ENCODE results near the gene ERCC4. TPM values are rescaled to one million over a fixed set of nuclear protein-coding genes. Genes with fewer than 3 reads are reported as not detected.

The ERCC4 gene
- total and polyA plus RNA-seq, 7 donors, result 0.60 to 11.4 (median 7.7) TPM

GRCh38 chr16:13983625-13984024 is 63.7 kb downstream of the ERCC4 start:
- H3K27me3 ChIP-seq, result no peaks in the 10 kb centered on the region
- no peaks in the 10 kb centered on the region for H3K36me3 ChIP-seq
- no peak overlapping the region for H3K27ac ChIP-seq
- intact Hi-C loops (cut with DNase I), result no loop called here
- H3K9me3 ChIP-seq, result no peaks in the 10 kb centered on the region
- no peak for DNase-seq
- TF ChIP-seq EP300 (IDR thresholded peaks at IDR 0.05) (no peak), CTCF (IDR thresholded peaks at IDR 0.05) (no peak), POLR2A (IDR thresholded peaks at IDR 0.05) (no peak), POLR2AphosphoS5 (IDR thresholded peaks at IDR 0.05) (no peak)
- no peaks in the 10 kb centered on the region for H3K4me1 ChIP-seq
- WGBS, 2 donors, result 65 to 84% methylated on average over 5 of the region's 5 CpGs
- H3K4me3 ChIP-seq, result no peak overlapping the region

- no peak for TF ChIP-seq POLR2A (IDR thresholded peaks at IDR 0.05)
- TF ChIP-seq EP300 (IDR thresholded peaks at IDR 0.05), result no peak
- no peak for TF ChIP-seq POLR2AphosphoS5 (IDR thresholded peaks at IDR 0.05)
- TF ChIP-seq CTCF (IDR thresholded peaks at IDR 0.05), result no peak
- Histone ChIP-seq H3K9me3 (no peaks in the 10 kb centered on the region), H3K27me3 (no peaks in the 10 kb centered on the region), H3K4me3 (no peak overlapping the region), H3K27ac (no peak overlapping the region), H3K4me1 (no peaks in the 10 kb centered on the region), H3K36me3 (no peaks in the 10 kb centered on the region)
- no peak for DNase-seq
- intact Hi-C loops (cut with DNase I), result no loop called here
- 85 to 88% methylated on average over 8 of the region's 8 CpGs for WGBS, 2 donors
These were observed 64.8 kb downstream of the ERCC4 start for GRCh38 chr16:13984794-13985193.

GRCh38 chr16:13988038-13988437 is 68.1 kb downstream of the ERCC4 start:
- no peak overlapping the region for H3K27ac ChIP-seq
- H3K4me1 ChIP-seq, result no peaks in the 10 kb centered on the region
- H3K27me3 ChIP-seq, result no peaks in the 10 kb centered on the region
- H3K36me3 ChIP-seq, result no peaks in the 10 kb centered on the region
- 91 to 92% methylated on average over 1 of the region's 1 CpG for WGBS, 2 donors
- no peaks in the 10 kb centered on the region for H3K9me3 ChIP-seq
- no peak for TF ChIP-seq POLR2A (IDR thresholded peaks at IDR 0.05)
- TF ChIP-seq CTCF (IDR thresholded peaks at IDR 0.05), result no peak
- TF ChIP-seq POLR2AphosphoS5 (IDR thresholded peaks at IDR 0.05), result no peak
- no peak for TF ChIP-seq EP300 (IDR thresholded peaks at IDR 0.05)
- intact Hi-C loops (cut with DNase I), result no loop called here
- no peak for DNase-seq
- no peak overlapping the region for H3K4me3 ChIP-seq

GRCh38 chr16:13992322-13992721 is 72.4 kb downstream of the ERCC4 start:
- TF ChIP-seq CTCF (IDR thresholded peaks at IDR 0.05), result no peak
- no peak for TF ChIP-seq POLR2AphosphoS5 (IDR thresholded peaks at IDR 0.05)
- TF ChIP-seq EP300 (IDR thresholded peaks at IDR 0.05), result no peak
- TF ChIP-seq POLR2A (IDR thresholded peaks at IDR 0.05), result no peak
- Histone ChIP-seq H3K27ac (no peak overlapping the region), H3K9me3 (no peaks in the 10 kb centered on the region), H3K27me3 (no peaks in the 10 kb centered on the region), H3K36me3 (no peaks in the 10 kb centered on the region), H3K4me3 (no peak overlapping the region), H3K4me1 (no peaks in the 10 kb centered on the region)
- WGBS, 2 donors, result 89 to 93% methylated on average over 6 of the region's 6 CpGs
- intact Hi-C loops (cut with DNase I), result no loop called here
- no peak for DNase-seq

- Histone ChIP-seq H3K4me3 (no peak overlapping the region), H3K27me3 (no peaks in the 10 kb centered on the region), H3K9me3 (no peaks in the 10 kb centered on the region), H3K27ac (no peak overlapping the region), H3K36me3 (no peaks in the 10 kb centered on the region), H3K4me1 (no peaks in the 10 kb centered on the region)
- DNase-seq, result no peak
- WGBS, 2 donors, result 89 to 92% methylated on average over 4 of the region's 4 CpGs
- intact Hi-C loops (cut with DNase I), result no loop called here
- TF ChIP-seq EP300 (IDR thresholded peaks at IDR 0.05), result no peak
- TF ChIP-seq POLR2A (IDR thresholded peaks at IDR 0.05), result no peak
- TF ChIP-seq POLR2AphosphoS5 (IDR thresholded peaks at IDR 0.05), result no peak
- no peak for TF ChIP-seq CTCF (IDR thresholded peaks at IDR 0.05)
These were observed 73.0 kb downstream of the ERCC4 start for GRCh38 chr16:13992976-13993375.
